Activated naive CD4-positive, alpha-beta T cell treated with anti-CD3 and anti-CD28 coated beads for 36 hours (primary cell): ENCODE data around the gene PAPSS1. TPM values are rescaled to one million over a fixed set of nuclear protein-coding genes. Genes with fewer than 3 reads are reported as not detected.

Source experiments
- CTCF ChIA-PET: fragments of 350-600 bp; sonication (Branson Sonifier 250); formaldehyde crosslinking; loops from one replicate; lab custom pipeline; 2021; ENCODE audit warnings: antibody characterized with exemption; lab: Charles Lee
- DNase-seq: peaks from one replicate; pipeline ENCODE4 v3.0.0-alpha.2; 2020
- H3K27ac Mint-ChIP-seq: one replicate; pipeline ENCODE4 v1.8.0; 2021; ENCODE audit warnings: mild to moderate bottlenecking, mixed read lengths
- H3K27me3 Mint-ChIP-seq: one replicate; pipeline ENCODE4 v1.8.0; 2021; ENCODE audit warnings: low read depth, mixed read lengths
- H3K36me3 Mint-ChIP-seq: one replicate; pipeline ENCODE4 v1.8.0; 2021; ENCODE audit warnings: low read depth, mixed read lengths
- H3K4me1 Mint-ChIP-seq: one replicate; pipeline ENCODE4 v1.8.0; 2021; ENCODE audit warnings: low read depth, mixed read lengths
- H3K4me3 Mint-ChIP-seq: one replicate; pipeline ENCODE4 v1.8.0; 2021; ENCODE audit warnings: mild to moderate bottlenecking, moderate library complexity, mixed read lengths
- H3K9me3 Mint-ChIP-seq: one replicate; pipeline ENCODE4 v1.8.0; 2021; ENCODE audit warnings: mixed read lengths
- intact Hi-C: fragments of 100-400 bp; cut with micrococcal nuclease; formaldehyde crosslinking; loops from one replicate; pipeline ENCODE4 v1.15.1; 2023
- total RNA-seq, 2 experiments: library from RNA; stranded (reverse); gene quantifications; one replicate each; pipeline ENCODE4 v1.2.3, GENCODE V29; 2021

PAPSS1 gene
- total RNA-seq, 2 experiments from 2014 or later, result 28.7 to 29.1 TPM

DNA sequence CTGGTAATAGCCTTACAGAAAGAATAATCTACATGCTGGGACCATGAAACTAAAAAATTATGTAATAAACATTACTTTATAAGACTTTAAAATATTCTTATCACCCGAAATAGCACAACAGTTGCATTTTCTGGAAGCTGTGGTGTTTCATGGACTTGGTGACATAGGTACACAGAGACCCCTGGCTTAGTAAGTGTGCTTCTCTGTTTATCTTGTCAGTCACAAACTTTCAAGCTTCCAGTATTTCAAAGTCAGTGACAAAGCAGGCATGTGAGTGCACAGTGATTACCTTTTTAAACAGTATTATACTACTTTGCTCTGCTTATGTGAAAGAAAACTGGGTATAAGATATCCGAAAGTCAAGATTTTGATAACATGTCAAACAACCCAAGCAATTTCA is 84.3 kb downstream of the PAPSS1 start:
- Mint-ChIP-seq H3K36me3 (peaks cover 7% of the 10 kb centered on the region), H3K27ac (no peak overlapping the region), H3K4me3 (no peak overlapping the region), H3K9me3 (no peaks in the 10 kb centered on the region), H3K27me3 (no peaks in the 10 kb centered on the region), H3K4me1 (no peaks in the 10 kb centered on the region)
- CTCF ChIA-PET, result no interaction called here
- intact Hi-C loops, result no loop called here
- DNase-seq, result no peak

DNA sequence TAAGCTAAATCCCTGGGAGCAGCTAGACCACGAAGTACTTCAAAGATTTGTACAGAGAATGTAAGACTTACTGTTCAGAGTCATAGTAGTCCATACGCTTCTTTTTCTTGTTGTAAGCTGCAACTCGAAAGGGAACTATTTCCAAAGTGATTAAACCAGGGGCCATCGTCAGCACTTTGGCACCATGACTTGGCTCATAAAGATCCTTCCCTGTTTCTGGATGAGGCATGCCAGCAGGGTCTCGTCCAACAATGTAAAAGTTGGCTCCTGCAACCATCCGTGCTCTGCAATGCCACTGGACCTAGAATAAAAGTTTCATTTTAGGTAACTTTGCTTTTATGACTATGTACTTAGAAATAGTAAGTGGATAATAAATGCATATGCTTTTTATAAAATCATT is 88.5 kb downstream of the PAPSS1 start:
- Mint-ChIP-seq H3K4me3 (no peak overlapping the region), H3K36me3 (peaks cover 17% of the 10 kb centered on the region), H3K27ac (no peak overlapping the region), H3K9me3 (no peaks in the 10 kb centered on the region), H3K4me1 (no peaks in the 10 kb centered on the region), H3K27me3 (no peaks in the 10 kb centered on the region)
- intact Hi-C loops, result no loop called here
- DNase-seq, result no peak
- CTCF ChIA-PET, result interaction anchor here (0.5 kb wide), 1 partner anchor 109 kb away, joined by 3 read pairs; no protein-coding TSS in a partner anchor

DNA sequence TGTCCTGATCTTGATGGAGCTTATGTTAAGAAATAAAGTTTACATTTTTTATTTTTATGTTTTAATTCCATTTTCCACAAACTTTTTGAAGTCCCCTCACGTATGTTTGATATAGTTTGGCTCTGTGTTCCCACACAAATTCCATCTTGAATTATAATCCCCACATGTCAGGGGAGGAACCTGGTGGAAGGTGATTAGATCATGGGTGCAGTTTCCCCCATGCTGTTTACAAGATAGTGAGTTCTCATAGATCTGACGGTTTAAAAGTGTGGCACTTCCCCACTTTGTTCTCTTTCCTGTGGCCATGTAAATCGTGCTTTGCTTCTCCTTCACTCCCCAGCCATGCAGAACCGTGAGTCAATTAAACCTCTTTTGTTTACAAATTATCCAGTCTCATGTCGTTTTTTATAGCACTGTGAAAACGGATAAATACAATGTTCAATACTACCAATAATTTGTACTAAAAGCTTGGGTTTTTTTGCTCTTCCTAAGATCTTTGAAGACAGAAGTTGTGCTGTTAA is 89.8 kb downstream of the PAPSS1 start:
- Mint-ChIP-seq H3K36me3 (peaks cover 19% of the 10 kb centered on the region), H3K9me3 (no peaks in the 10 kb centered on the region), H3K4me1 (no peaks in the 10 kb centered on the region), H3K4me3 (no peak overlapping the region), H3K27ac (no peak overlapping the region), H3K27me3 (no peaks in the 10 kb centered on the region)
- CTCF ChIA-PET, result no interaction called here
- intact Hi-C loops, result no loop called here
- no peak for DNase-seq

DNA sequence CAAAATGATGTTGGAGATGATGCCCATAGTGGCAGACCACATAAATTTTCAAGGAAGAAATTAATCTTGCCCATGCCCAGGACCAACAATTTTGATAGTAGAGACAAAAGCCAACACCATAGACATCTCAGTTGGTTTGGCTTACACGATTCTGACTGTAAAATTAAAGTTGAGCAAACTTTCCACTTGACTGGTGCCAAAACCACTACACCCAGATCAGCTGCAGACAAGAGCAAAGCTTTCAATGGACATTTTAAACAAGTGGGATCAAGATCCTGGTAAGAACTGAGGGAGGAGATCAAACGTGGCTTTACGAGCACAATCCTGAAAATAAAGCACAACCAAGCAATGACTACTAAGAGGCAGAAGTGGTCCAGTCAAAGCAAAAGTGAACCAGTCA is 90.7 kb downstream of the PAPSS1 start:
- H3K4me1 Mint-ChIP-seq, result no peaks in the 10 kb centered on the region
- no peaks in the 10 kb centered on the region for H3K9me3 Mint-ChIP-seq
- H3K27me3 Mint-ChIP-seq, result no peaks in the 10 kb centered on the region
- DNase-seq, result no peak
- H3K4me3 Mint-ChIP-seq, result no peak overlapping the region
- peaks cover 24% of the 10 kb centered on the region for H3K36me3 Mint-ChIP-seq
- intact Hi-C loops, result no loop called here
- CTCF ChIA-PET, result no interaction called here
- H3K27ac Mint-ChIP-seq, result no peak overlapping the region

DNA sequence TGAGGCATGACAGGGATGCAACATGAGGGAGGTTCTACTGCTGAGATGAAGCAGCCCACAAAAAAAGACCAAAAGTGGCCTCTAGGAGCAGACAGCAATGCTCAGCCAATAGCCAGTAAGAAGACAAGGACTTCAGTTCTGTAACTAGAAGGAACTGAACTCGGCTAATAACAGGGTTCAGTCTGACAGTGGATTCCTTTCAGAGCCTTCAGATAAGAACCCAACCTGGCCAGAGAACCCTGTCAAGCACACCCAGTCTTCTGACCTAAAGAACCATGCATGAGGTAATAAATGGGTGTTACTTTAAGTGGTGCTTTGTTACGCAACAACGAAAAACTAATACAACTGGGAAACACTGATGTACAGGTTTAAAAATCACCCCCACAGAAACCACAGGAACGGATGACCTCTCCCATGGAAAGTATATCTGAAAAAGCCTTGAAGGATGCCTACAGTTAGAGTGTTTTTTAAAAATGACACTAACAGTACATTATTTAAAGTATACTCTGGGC is 94.6 kb downstream of the PAPSS1 start:
- CTCF ChIA-PET, result no interaction called here
- Mint-ChIP-seq H3K27ac (no peak overlapping the region), H3K27me3 (no peaks in the 10 kb centered on the region), H3K4me3 (no peak overlapping the region), H3K9me3 (peaks cover 4% of the 10 kb centered on the region), H3K4me1 (no peaks in the 10 kb centered on the region), H3K36me3 (peaks cover 23% of the 10 kb centered on the region)
- intact Hi-C loops, result no loop called here
- DNase-seq, result no peak

DNA sequence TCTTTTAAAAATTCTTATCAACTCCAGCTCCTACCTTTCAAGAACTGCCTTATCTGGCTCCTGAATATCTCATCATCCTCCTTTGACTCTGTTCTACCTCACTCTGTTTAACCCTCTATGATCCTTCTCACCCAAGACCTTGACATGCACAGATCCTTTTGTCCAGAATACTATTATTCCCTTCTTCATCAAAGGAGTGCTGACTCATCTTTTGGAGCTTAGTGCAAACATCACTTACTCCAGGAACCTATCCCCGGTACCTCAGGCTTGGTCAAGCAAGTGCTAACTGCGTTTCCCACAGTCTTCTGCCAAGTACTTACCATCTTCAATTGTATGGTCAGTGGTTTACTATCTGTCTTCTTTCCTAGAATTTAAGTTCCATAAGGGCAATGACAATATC is 96.0 kb downstream of the PAPSS1 start:
- no peak overlapping the region for H3K27ac Mint-ChIP-seq
- H3K4me3 Mint-ChIP-seq, result no peak overlapping the region
- intact Hi-C loops, result no loop called here
- no peaks in the 10 kb centered on the region for H3K27me3 Mint-ChIP-seq
- peaks cover 17% of the 10 kb centered on the region for H3K36me3 Mint-ChIP-seq
- CTCF ChIA-PET, result no interaction called here
- DNase-seq, result no peak
- H3K9me3 Mint-ChIP-seq, result peaks cover 4% of the 10 kb centered on the region
- H3K4me1 Mint-ChIP-seq, result no peaks in the 10 kb centered on the region

DNA sequence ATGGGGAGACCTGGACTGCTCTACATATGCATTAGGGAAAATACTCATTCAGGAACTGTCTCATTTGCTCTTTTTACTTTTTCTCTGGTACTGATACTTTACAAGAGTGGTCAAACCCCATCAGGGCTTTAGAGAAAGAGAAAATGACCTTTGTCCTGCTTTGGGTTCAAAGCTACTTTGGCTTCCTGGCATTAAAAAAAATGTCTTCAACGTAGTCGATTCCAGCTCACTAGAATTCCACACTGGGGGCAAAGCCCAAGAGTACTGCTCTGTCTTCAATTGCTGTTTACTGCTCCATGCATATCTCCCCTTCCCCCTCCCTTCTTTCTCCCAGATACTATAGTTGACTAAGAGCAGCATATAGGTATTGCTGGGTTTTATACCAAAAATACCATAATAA is 98.0 kb downstream of the PAPSS1 start:
- Mint-ChIP-seq H3K9me3 (peaks cover 4% of the 10 kb centered on the region), H3K27me3 (no peaks in the 10 kb centered on the region), H3K4me3 (no peak overlapping the region), H3K4me1 (no peaks in the 10 kb centered on the region), H3K36me3 (peaks cover 24% of the 10 kb centered on the region), H3K27ac (no peak overlapping the region)
- intact Hi-C loops, result no loop called here
- DNase-seq, result no peak
- CTCF ChIA-PET, result no interaction called here

DNA sequence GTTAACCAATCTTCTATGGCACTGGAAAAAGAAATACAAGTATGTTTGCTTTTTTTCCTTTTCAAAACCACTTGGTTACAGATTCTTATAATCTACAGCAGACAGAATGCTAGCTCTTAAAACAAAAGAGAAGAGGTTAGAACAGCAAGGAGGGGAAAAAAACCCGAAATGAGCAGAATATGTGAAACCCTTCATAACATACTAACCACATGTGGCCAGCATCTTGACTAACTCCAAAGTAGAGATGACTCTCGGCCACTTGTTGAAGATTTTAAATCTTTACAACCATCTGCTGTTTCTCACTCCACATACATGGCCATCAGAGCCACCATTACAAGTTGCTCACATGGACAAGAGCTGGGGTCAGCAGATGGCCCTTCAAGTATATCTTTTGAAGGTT is 100.3 kb downstream of the PAPSS1 start:
- Mint-ChIP-seq H3K27ac (no peak overlapping the region), H3K4me3 (no peak overlapping the region), H3K27me3 (no peaks in the 10 kb centered on the region), H3K36me3 (peaks cover 27% of the 10 kb centered on the region), H3K9me3 (peaks cover 4% of the 10 kb centered on the region), H3K4me1 (no peaks in the 10 kb centered on the region)
- CTCF ChIA-PET, result no interaction called here
- intact Hi-C loops, result no loop called here
- DNase-seq, result no peak

DNA sequence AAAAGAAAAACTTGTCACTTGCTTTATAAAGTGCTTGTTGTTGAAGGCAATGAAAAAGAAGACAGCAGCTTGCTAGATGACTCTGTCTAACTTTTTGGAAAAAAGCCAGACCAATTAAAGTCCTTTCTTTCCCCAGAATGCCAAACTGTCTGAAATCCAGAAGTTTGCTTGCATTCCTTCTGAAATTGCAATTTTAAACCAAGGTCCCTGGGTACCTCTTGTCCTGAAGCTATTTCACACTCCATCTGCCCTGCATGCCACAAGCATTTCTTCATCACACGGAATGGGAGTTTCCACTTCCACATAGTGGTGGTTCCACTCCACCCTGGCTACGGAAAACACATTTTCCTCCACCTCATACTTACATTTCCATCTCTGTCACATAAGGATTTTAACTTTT is 101.0 kb downstream of the PAPSS1 start:
- Mint-ChIP-seq H3K4me3 (no peak overlapping the region), H3K27me3 (no peaks in the 10 kb centered on the region)
- CTCF ChIA-PET, result interaction anchor here (1.0 kb wide), 1 partner anchor 12 kb away, joined by 3 read pairs; no protein-coding TSS in a partner anchor

DNA sequence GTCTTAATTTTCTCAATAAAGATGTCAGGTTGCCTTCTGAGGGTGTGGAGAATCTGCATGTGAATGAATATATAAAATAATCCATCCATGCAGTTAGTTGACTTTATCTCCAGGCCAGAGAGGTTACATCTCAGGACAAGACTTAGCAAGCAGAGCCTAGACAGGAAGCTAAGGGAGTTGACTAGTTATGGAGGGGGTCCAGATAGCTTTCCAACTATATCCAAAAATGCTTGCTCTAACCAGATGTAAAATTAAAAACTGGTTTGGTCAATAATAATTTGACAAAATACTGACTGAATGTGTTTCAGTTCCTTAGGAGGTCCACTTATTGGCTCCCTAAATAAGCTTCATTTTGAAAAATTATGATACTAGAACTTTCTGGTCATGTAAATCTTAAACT is 101.4 kb downstream of the PAPSS1 start:
- H3K27me3 Mint-ChIP-seq, result no peaks in the 10 kb centered on the region
- H3K36me3 Mint-ChIP-seq, result peaks cover 21% of the 10 kb centered on the region
- intact Hi-C loops, result no loop called here

More for the DNA sequence above, 101.0 kb downstream of the PAPSS1 start:
- Mint-ChIP-seq H3K4me1 (no peaks in the 10 kb centered on the region), H3K27ac (no peak overlapping the region), H3K9me3 (peaks cover 4% of the 10 kb centered on the region), H3K36me3 (peaks cover 25% of the 10 kb centered on the region)
- intact Hi-C loops, result no loop called here
- DNase-seq, result no peak

DNA sequence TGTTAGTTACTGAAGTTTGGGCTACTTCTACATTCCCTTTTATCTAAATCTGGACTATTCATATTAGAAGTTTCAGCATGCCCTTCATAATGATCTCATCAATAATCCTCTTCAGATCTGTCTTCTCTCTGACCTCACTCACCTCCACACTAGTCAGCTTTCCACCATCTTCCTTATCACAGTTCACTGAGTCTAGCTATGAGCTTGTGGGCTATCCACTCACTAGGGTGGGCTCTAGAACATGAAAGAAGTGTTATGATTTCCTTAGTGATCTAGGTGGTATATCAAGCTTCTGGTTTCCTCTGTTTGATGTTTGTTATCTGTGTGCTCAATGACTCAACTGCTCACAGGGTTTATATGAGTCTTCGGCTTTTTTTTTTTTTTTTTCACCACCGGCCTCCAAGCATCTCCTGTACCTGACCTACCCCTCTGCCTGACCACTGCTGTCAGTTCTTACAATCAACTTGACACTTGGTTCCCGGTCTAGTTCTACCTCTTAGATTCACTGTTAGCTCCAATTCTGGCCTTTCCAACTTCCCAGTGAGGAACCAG is 103.1 kb downstream of the PAPSS1 start:
- CTCF ChIA-PET, result no interaction called here
- no peak overlapping the region for H3K4me3 Mint-ChIP-seq
- no peaks in the 10 kb centered on the region for H3K27me3 Mint-ChIP-seq
- H3K36me3 Mint-ChIP-seq, result peaks cover 29% of the 10 kb centered on the region
- H3K27ac Mint-ChIP-seq, result no peak overlapping the region
- DNase-seq, result no peak
- peaks cover 1% of the 10 kb centered on the region for H3K9me3 Mint-ChIP-seq
- intact Hi-C loops, result no loop called here
- H3K4me1 Mint-ChIP-seq, result no peaks in the 10 kb centered on the region

More for the DNA sequence above, 101.4 kb downstream of the PAPSS1 start:
- no peak for DNase-seq
- H3K4me3 Mint-ChIP-seq, result no peak overlapping the region
- CTCF ChIA-PET, result interaction anchor here (1.0 kb wide), 1 partner anchor 11 kb away, joined by 3 read pairs; no protein-coding TSS in a partner anchor
- peaks cover 1% of the 10 kb centered on the region for H3K9me3 Mint-ChIP-seq
- H3K27ac Mint-ChIP-seq, result no peak overlapping the region
- no peaks in the 10 kb centered on the region for H3K4me1 Mint-ChIP-seq

DNA sequence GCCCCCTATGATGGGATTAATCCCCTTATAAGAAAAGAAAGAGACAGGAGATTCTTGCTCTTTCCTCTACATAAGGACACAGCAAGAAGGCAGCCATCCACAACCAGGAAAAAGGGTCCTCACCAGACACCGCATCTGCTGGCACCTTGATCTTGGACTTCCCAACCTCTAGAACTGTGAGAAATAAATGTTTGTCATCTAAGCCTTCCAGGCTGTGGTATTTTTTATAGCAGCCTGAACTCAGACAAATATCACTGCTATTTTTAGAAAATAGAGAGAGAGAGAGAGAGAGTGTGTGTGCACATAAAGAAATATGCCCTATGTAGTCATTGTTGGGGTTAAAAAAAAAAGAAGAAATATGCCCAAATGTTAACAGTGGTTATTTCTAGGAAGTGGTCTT is 104.2 kb downstream of the PAPSS1 start:
- intact Hi-C loops, result no loop called here
- H3K27ac Mint-ChIP-seq, result no peak overlapping the region
- no peaks in the 10 kb centered on the region for H3K27me3 Mint-ChIP-seq
- no peaks in the 10 kb centered on the region for H3K4me1 Mint-ChIP-seq
- no peak overlapping the region for H3K4me3 Mint-ChIP-seq
- CTCF ChIA-PET, result no interaction called here
- DNase-seq, result no peak
- peaks cover 29% of the 10 kb centered on the region for H3K36me3 Mint-ChIP-seq
- H3K9me3 Mint-ChIP-seq, result peaks cover 1% of the 10 kb centered on the region

DNA sequence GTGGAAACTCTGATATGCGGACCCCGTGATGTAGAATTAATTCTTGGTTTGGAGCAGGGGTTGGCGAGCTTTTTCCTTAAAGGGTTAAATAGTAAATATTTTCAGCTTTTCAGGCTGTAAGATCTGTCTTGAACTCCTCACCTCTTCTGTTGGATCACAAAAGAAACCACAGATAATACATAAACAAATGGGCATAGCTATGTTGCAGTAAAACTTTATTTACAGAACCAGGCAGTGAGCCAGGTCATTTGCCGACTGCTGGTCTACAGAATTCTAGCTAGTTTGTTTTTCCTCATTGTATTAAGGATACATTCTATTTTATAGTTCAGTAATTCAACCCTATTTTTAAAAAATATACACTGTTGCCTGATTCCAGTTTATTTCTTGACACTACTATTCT is 116.6 kb downstream of the PAPSS1 start:
- intact Hi-C loops, result no loop called here
- no peak overlapping the region for H3K4me3 Mint-ChIP-seq
- no peak overlapping the region for H3K27ac Mint-ChIP-seq
- no peaks in the 10 kb centered on the region for H3K4me1 Mint-ChIP-seq
- DNase-seq, result no peak
- CTCF ChIA-PET, result no interaction called here
- H3K27me3 Mint-ChIP-seq, result no peaks in the 10 kb centered on the region
- H3K36me3 Mint-ChIP-seq, result no peaks in the 10 kb centered on the region
- no peaks in the 10 kb centered on the region for H3K9me3 Mint-ChIP-seq
